Right ventricle myocardium inferior (tissue), 1 donor: Measurements from ENCODE around the gene PIWIL4. TPM values are rescaled to one million over a fixed set of nuclear protein-coding genes. Genes with fewer than 3 reads are reported as not detected.

Source experiments
- ATAC-seq: fragments of 200-7000 bp; cut with Tn5 transposase; one replicate; pipeline ENCODE4 v1.9.1; 2020; ENCODE audit warnings: mild to moderate bottlenecking, moderate library complexity
- DNase-seq: peaks from one replicate; pipeline ENCODE4 v3.0.0; 2021; ENCODE audit errors: missing footprints
- intact Hi-C: fragments of 100-400 bp; cut with DNase I; formaldehyde crosslinking; loops from one replicate; pipeline ENCODE4 v1.11.0; 2022
- total RNA-seq: library from RNA; stranded (reverse); fragmentation: NEBNext Ultra II Directional; extraction: Animal tissue kit (Norgen Biotek cat#: 25700); gene quantifications from one replicate; pipeline ENCODE4 v1.2.1, GENCODE V29; 2021
- donor health status: DM: no; HTN: yes; CAD: no; lungs with severe emphysema.

The PIWIL4 gene
- total RNA-seq, 1 donor from 2014 or later: 0.68 TPM

DNA sequence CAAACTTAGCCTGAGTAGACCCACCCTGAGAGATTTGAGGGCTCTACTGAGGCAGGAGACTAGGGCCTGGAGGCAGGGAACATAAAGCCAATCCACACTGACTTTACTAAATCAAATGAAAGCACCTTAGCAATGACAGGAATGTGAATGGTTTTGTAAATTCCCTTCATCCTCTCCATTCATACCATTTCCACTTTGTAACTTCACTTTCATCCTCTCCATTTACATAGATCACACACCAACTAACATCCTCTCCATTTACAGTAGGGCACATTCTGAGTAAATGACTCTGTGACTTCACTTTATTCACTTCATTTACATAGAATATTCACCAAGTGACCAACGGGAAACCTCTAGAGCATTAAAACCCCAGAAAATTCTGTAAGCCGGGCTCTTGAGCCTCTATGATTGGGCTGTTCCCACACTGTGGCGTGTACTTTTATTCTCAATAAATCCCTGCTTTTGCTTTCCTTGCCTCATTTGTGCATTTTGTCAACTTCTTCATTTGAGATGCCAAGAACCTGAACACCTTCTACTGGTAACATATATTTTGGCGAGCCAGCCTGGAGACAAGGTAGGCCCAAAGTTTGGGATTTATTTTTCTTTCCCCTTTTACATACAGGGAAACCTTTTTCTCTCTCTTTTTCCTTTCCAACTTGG, 82.9 kb downstream of the PIWIL4 start:
- intact Hi-C loops: loop anchor here (10.0 kb wide), 1 partner anchor 75 kb away; no protein-coding TSS in a partner anchor
- DNase-seq: no peak
- no peak for ATAC-seq

DNA sequence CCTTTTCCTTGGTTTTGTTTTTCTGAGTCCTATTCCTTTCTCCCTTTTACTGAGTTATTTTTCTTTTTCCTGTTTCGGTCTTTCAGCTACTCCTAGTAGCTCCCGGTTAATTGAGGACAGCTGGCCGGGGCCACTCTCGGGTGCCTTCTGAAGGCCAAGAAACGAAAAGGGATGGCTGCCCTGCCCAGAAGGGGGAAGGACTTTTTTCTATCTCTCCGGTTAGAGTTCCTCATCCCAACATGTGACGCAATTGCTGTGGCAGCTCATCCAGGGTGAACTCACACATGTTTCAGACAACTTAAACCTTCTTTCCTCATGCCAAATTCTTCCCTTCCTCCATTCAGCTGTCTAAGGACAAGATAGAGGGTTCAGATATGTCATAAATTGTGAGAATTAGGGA, 83.6 kb downstream of the PIWIL4 start:
- DNase-seq (peak; percentile 88), ATAC-seq (peak; percentile 88)
- intact Hi-C loops: loop anchor here (10.0 kb wide), 1 partner anchor 74 kb away; no protein-coding TSS in a partner anchor

DNA sequence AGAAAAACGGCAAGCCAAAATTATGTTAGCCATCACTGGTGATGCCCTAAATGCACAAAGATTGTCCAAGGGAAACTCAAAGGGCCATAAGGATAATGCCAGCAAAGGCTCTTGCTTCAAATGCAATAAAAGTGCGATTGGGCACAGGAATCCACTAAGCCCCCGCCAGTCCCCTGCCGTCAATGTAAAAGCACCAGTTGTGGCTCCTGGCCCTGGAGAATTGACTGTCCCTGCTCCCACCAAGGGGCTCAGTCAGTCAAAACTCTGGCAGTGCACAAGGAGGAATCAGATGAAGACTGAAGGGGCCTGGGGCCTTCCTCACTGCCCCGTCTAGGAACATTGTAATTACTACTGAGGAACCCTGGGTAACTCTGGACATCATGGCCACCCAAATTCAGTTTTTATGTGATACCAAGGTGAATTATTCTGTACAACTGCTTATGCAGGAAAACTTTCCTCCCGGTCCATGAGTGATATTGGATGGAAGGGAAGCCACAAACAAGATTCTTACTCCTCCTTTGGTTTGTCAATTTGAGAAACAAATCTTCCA, 85.6 kb downstream of the PIWIL4 start:
- ATAC-seq: no peak
- intact Hi-C loops: loop anchor here (10.0 kb wide), 1 partner anchor 72 kb away; no protein-coding TSS in a partner anchor
- DNase-seq: no peak

DNA sequence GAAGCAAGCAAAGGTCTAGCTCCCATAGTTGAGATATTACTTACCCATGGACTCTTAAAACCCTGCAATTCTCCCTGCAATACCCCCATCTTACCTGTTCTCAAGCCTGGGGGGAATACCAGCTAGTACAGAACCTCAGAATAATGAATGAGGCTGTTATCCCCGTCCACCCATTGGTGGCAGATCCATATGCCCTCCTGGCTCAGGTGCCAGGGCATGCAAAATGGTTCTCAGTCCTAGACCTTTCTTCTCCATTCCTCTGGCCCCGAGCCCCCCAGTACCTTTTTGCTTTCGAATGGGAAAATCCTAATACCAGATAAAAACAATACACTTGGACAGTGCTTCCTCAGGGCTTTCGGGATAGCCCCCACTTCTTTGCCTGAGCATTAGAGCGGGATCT, 86.4 kb downstream of the PIWIL4 start:
- intact Hi-C loops: loop anchor here (10.0 kb wide), 1 partner anchor 71 kb away; no protein-coding TSS in a partner anchor
- DNase-seq (no peak), ATAC-seq (no peak)

GRCh38 chr11:94654201-94654600, 87.0 kb downstream of the PIWIL4 start:
- DNase-seq (no peak), ATAC-seq (no peak)
- intact Hi-C loops: loop anchor here (10.0 kb wide), 1 partner anchor 71 kb away; no protein-coding TSS in a partner anchor

- intact Hi-C loops: loop anchor here (10.0 kb wide), 1 partner anchor 70 kb away; no protein-coding TSS in a partner anchor
- no peak for DNase-seq
- ATAC-seq: no peak
Observed at GRCh38 chr11:94655291-94655690, 88.1 kb downstream of the PIWIL4 start.

DNA sequence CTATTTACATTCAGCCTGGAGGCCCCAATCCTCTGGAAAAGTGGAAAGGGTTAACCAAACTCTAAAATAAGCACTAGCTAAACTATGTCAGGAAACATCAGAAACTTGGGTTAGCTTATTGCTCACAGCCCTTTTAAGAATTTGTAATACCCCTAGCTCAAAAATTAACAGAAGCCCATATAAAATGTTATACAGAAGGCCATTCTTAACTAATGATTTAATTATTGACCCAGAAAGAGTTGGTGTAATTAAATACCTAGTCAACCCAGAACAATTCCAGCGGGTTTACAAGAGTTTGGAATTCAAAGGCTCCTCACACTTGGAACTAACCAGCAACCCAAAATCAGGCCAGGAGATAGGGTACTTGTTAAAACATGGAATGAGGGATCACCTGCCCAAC, 88.8 kb downstream of the PIWIL4 start:
- intact Hi-C loops: loop anchor here (10.0 kb wide), 1 partner anchor 69 kb away; no protein-coding TSS in a partner anchor
- DNase-seq (no peak), ATAC-seq (no peak)

DNA sequence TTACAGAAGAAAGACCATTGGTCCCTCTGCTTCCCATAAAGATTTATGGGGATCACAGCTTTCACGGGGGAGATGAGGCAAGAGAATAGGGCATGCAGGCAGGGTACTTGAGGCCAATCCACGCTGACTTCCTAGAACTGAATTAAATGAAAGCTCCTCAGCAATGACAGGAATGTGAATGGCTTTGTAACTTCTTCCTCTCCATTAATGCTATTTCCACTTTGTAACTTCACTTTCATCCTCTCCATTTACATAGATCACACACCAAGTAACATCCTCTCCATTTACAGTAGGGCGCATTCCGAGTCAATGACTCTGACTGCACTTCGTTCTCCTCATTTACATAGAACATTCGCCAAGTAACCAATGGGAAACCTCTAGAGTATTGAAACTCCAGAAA, 89.8 kb downstream of the PIWIL4 start:
- no peak for DNase-seq
- intact Hi-C loops: loop anchor here (10.0 kb wide), 1 partner anchor 68 kb away; no protein-coding TSS in a partner anchor
- no peak for ATAC-seq

- no peak for ATAC-seq
- intact Hi-C loops: loop anchor here (10.0 kb wide), 1 partner anchor 67 kb away; no protein-coding TSS in a partner anchor
- DNase-seq: no peak
Observed at GRCh38 chr11:94657629-94658028, 90.5 kb downstream of the PIWIL4 start.

GRCh38 chr11:94658386-94658785, 91.2 kb downstream of the PIWIL4 start:
- intact Hi-C loops: loop anchor here (10.0 kb wide), 1 partner anchor 66 kb away; no protein-coding TSS in a partner anchor
- no peak for DNase-seq

GRCh38 chr11:94658888-94659287, 91.7 kb downstream of the PIWIL4 start:
- DNase-seq: no peak
- intact Hi-C loops: loop anchor here (10.0 kb wide), 1 partner anchor 66 kb away; no protein-coding TSS in a partner anchor
- no peak for ATAC-seq

More at GRCh38 chr11:94658386-94658785, 91.2 kb downstream of the PIWIL4 start:
- ATAC-seq: no peak

GRCh38 chr11:94661444-94661843, 94.3 kb downstream of the PIWIL4 start:
- no peak for ATAC-seq

DNA sequence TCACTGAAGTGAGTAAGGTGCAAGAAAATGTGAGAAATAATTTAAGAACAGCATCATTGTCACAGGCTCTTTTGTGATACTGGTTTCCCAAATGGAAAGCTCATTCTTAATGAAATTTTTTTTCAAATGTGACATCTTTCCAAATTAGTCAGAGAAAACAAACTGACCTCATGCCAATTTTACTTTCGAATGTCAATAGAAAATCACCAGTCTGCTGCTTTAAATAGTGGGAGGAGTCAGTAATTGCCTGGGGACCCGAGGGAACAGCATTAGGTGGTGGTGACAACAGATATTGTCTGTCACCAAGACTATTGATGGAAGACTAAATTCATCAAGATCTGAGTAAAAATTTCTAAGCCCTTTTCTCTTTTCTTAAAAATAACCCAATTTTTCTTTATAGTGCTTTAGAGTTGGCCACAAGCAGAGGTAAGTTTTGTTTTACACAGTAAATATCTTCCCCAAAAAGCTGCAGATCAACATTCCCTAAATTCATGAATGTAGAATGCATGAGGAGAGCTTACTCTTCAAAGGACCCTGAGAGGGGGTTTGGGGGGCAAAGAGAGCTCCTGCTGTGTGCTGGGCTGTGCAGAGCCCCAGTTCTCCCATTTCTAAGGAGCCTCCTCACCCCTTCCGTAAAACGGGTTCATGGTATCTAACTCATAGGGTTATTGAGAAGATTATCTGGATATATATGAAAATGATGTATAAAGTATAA, 95.1 kb downstream of the PIWIL4 start:
- ATAC-seq: no peak
- no peak for DNase-seq
- intact Hi-C loops: no loop called here

More at GRCh38 chr11:94661444-94661843, 94.3 kb downstream of the PIWIL4 start:
- intact Hi-C loops: no loop called here
- DNase-seq: no peak

DNA sequence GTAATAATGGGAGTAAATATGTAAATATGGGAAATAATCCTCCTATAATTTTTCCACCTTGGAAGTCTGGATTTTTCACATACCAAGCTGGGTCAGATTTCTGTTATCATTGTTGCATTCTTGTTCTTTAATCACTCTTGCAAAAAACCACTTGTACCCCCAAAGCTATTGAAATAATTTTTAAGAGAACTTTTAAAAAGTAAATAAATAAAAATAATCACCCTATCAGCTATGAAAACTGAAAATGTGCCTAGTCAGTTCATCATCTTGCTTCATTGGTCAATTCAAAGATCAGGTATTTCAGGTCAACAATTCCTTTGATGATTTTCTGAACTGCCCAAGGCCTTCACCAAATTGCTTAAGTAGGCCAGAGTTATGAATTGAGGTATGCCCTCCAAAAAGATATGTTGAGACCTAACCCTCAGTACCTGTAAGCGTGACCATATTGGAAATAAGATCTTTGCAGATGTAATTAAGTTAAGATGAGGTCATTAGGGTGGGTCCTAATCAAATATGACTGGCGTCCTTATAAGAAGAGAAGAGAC, 95.8 kb downstream of the PIWIL4 start:
- intact Hi-C loops: no loop called here
- DNase-seq (no peak), ATAC-seq (no peak)

DNA sequence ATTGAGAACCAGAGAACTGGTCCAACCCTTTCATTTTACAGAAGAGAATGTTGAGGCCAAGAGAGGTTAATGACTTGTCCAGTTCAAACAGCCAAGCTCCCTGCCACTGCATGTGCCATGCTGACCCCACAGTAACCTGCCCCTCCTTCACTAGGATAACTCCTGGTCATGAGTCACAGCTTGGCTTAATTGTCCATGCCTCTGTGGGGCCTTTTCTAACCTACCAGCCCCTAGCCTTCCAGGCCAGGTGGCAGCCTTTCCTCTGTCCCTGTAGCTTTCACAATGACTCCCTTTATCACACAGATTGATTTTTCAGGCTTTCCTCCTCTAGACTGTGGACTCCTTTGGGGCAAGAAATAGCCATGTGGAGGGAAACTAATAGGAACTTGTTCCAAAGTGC, 97.2 kb downstream of the PIWIL4 start:
- ATAC-seq (no peak), DNase-seq (no peak)
- intact Hi-C loops: no loop called here

DNA sequence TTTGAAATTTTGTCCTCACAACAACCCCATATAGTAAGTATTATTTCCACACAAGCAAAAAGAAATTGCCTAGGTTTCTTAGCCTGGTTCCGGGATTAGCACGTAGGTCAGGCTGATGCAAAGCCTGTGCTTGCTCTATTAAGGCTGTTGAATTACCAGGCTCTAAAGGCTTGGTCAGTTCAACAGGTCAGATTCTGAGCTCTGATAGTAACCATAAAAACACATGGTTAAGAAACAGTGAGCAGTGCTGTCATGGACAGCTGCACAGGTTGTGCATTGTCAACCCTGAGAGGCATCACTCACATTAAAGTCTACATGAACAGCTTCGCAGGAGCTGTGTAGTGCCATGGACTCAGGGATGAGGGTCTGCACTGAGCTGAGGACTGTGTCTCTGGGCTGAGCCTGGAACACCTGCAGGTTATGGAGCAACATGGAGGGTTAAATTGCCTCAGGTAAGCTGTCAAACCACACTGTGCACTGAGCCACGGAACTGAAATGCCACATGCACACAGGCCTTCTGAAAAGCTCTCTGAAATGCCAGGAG, 98.0 kb downstream of the PIWIL4 start:
- DNase-seq (no peak), ATAC-seq (no peak)
- intact Hi-C loops: no loop called here

GRCh38 chr11:94666792-94667721, 99.9 kb downstream of the PIWIL4 start:
- no peak for DNase-seq
- ATAC-seq: no peak
- intact Hi-C loops: no loop called here
